Neural cell (in vitro differentiated cells): ENCODE data around the gene MOCS1.

Experiments
- POLR2AphosphoS5 ChIP-seq: IDR thresholded peaks from 2 replicates; pipeline ENCODE4 v1.6.1; 2012
- REST ChIP-seq: IDR thresholded peaks from 2 replicates; pipeline ENCODE4 v1.6.1; 2012; ENCODE audit warnings: borderline replicate concordance
- TF ChIP-seq, protein P1 (sequence below): fragments of 450-650 bp; IDR thresholded peaks from 2 replicates; pipeline ENCODE4 v1.5.1; 2014; ENCODE audit warnings: antibody characterized with exemption, mild to moderate bottlenecking, moderate library complexity; ENCODE audit not compliant: poor library complexity, severe bottlenecking

GRCh38 chr6:39887692-39888450, 46.4 kb downstream of the MOCS1 start:
- TF ChIP-seq REST (no peak), POLR2AphosphoS5 (no peak)
- TF ChIP-seq, protein P1, sequence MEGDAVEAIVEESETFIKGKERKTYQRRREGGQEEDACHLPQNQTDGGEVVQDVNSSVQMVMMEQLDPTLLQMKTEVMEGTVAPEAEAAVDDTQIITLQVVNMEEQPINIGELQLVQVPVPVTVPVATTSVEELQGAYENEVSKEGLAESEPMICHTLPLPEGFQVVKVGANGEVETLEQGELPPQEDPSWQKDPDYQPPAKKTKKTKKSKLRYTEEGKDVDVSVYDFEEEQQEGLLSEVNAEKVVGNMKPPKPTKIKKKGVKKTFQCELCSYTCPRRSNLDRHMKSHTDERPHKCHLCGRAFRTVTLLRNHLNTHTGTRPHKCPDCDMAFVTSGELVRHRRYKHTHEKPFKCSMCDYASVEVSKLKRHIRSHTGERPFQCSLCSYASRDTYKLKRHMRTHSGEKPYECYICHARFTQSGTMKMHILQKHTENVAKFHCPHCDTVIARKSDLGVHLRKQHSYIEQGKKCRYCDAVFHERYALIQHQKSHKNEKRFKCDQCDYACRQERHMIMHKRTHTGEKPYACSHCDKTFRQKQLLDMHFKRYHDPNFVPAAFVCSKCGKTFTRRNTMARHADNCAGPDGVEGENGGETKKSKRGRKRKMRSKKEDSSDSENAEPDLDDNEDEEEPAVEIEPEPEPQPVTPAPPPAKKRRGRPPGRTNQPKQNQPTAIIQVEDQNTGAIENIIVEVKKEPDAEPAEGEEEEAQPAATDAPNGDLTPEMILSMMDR = no peak
